ENCODE measurements around the gene C2orf76. TPM values are rescaled to one million over a fixed set of nuclear protein-coding genes. Genes with fewer than 3 reads are reported as not detected.

C2orf76 gene
- total RNA-seq, 1 experiment from 2014 or later = 5.7 TPM

- no peak overlapping the region for H3K27ac ChIP-seq (ENCODE audit: insufficient read length, low read depth, low read length)
- Mint-ChIP-seq H3K36me3 (ENCODE audit: insufficient read depth in 1 of 3, low read depth in 3 of 3) (peaks cover 11 to 15% (median 13%) of the 10 kb centered on the region in 3 experiments), H3K4me1 (peaks cover 15 to 25% of the 10 kb centered on the region in 2 experiments), H3K27ac (peak overlapping the region in 1 of 3 experiments; percentile 25; a peak in 1 of 7 replicates), H3K9me3 (peaks cover 5% of the 10 kb centered on the region in 2 experiments; a peak in 4 of 5 replicates), H3K4me3 (no peak overlapping the region), H3K27me3 (ENCODE audit: low read depth) (peaks cover 2% of the 10 kb centered on the region; the same call in 1 of the 2 replicates)
- H4K5ac ChIP-seq (ENCODE audit: insufficient read length, low read depth, low read length) = no peak overlapping the region
- TF ChIP-seq, protein P1, sequence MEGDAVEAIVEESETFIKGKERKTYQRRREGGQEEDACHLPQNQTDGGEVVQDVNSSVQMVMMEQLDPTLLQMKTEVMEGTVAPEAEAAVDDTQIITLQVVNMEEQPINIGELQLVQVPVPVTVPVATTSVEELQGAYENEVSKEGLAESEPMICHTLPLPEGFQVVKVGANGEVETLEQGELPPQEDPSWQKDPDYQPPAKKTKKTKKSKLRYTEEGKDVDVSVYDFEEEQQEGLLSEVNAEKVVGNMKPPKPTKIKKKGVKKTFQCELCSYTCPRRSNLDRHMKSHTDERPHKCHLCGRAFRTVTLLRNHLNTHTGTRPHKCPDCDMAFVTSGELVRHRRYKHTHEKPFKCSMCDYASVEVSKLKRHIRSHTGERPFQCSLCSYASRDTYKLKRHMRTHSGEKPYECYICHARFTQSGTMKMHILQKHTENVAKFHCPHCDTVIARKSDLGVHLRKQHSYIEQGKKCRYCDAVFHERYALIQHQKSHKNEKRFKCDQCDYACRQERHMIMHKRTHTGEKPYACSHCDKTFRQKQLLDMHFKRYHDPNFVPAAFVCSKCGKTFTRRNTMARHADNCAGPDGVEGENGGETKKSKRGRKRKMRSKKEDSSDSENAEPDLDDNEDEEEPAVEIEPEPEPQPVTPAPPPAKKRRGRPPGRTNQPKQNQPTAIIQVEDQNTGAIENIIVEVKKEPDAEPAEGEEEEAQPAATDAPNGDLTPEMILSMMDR (conservative IDR thresholded peaks at IDR 0.05) = no peak
- H3K23ac ChIP-seq (ENCODE audit: insufficient read length, low read depth, low read length) = no peak overlapping the region
- H3K14ac ChIP-seq (ENCODE audit: insufficient read depth, low read length) = no peak overlapping the region
- H2AK5ac ChIP-seq (ENCODE audit: insufficient read length, low read length) = no peak overlapping the region
- no peak overlapping the region for H3K56ac ChIP-seq (ENCODE audit: insufficient read length, low read depth, low read length)
- H3K23me2 ChIP-seq (ENCODE audit: insufficient read length, low read depth, low read length, poor library complexity, severe bottlenecking) = no peaks in the 10 kb centered on the region
- H2BK20ac ChIP-seq (ENCODE audit: low read depth, low read length, poor library complexity, severe bottlenecking) = no peak overlapping the region
- no peak overlapping the region for H3K4me2 ChIP-seq (ENCODE audit: insufficient read depth, insufficient read length, low read length)
- H3K18ac ChIP-seq (ENCODE audit: insufficient read length, low read depth, low read length) = no peak overlapping the region
- no peaks in the 10 kb centered on the region for H3K27me3 ChIP-seq (ENCODE audit: insufficient read depth, low read length)
- no peak overlapping the region for H2BK120ac ChIP-seq (ENCODE audit: low read depth, low read length, poor library complexity, severe bottlenecking)
- H4K20me1 ChIP-seq (ENCODE audit: control insufficient read depth, insufficient read depth, insufficient read length) = no peaks in the 10 kb centered on the region
- H4K8ac ChIP-seq (replicated peaks; ENCODE audit: insufficient read length, low read depth, low read length) = no peak overlapping the region
- no peak overlapping the region for H3T11ph ChIP-seq (ENCODE audit: low read length)
- no peaks in the 10 kb centered on the region for H3K9me3 ChIP-seq (ENCODE audit: control insufficient read depth, low read depth, low read length)
- H2BK12ac ChIP-seq (ENCODE audit: insufficient read length, low read depth, low read length) = no peak overlapping the region
- H3K79me2 ChIP-seq (ENCODE audit: insufficient read depth, low read length) = no peaks in the 10 kb centered on the region
- no peak overlapping the region for H3K9ac ChIP-seq (ENCODE audit: extremely low read depth, insufficient read length, low read length)
- no peak for DNase-seq
- H3K4me1 ChIP-seq (ENCODE audit: insufficient read depth, low read length) = no peaks in the 10 kb centered on the region
- H2BK15ac ChIP-seq (ENCODE audit: low read depth, low read length) = no peak overlapping the region
- no CpG with 5 or more reads among the region's 6 CpGs for WGBS (ENCODE audit: extremely low coverage, insufficient read length, low lambda C conversion rate)
- no peaks in the 10 kb centered on the region for H3K79me1 ChIP-seq (ENCODE audit: insufficient read depth, low read depth, low read length, poor library complexity, severe bottlenecking)
- H2BK5ac ChIP-seq (ENCODE audit: insufficient read length, low read length) = no peak overlapping the region
- no peak overlapping the region for H4K91ac ChIP-seq (ENCODE audit: insufficient read length, low read depth, low read length)
- H2AFZ ChIP-seq (ENCODE audit: low read length) = no peak overlapping the region
- H3K4ac ChIP-seq (ENCODE audit: low read depth, low read length) = no peak overlapping the region
These were observed 11.9 kb upstream of the C2orf76 start for GRCh38 chr2:119378566-119378965.

Data from H9 (cell line).